RWPE2 (cell line): ENCODE data around the gene ZNF385C.

Experiments
- ATAC-seq: fragments of 200-7000 bp; cut with Tn5 transposase; 3 replicates; pipeline ENCODE4 v1.9.1; 2021; ENCODE audit warnings: low read depth
- DNase-seq: peaks from one replicate; pipeline ENCODE4 v3.0.0-alpha.2; 2020; ENCODE audit warnings: low spot score
- H3K27ac ChIP-seq: fragments of 450-650 bp; 2 replicates; pipeline ENCODE4 v1.5.1; 2017; ENCODE audit warnings: mild to moderate bottlenecking; ENCODE audit not compliant: poor library complexity, severe bottlenecking
- H3K27me3 ChIP-seq: fragments of 250-450 bp; sonication (Bioruptor Pico); 2 replicates; pipeline ENCODE4 v1.5.1; 2021; ENCODE audit warnings: mild to moderate bottlenecking, moderate library complexity; ENCODE audit not compliant: insufficient read depth, poor library complexity, severe bottlenecking
- H3K36me3 ChIP-seq: fragments of 250-450 bp; sonication (Bioruptor Pico); 2 replicates; pipeline ENCODE4 v1.5.1; 2020; ENCODE audit warnings: low read depth, mild to moderate bottlenecking, moderate library complexity
- H3K4me1 ChIP-seq: fragments of 250-450 bp; sonication (Bioruptor Pico); 2 replicates; pipeline ENCODE4 v1.5.1; 2021; ENCODE audit warnings: mild to moderate bottlenecking, moderate library complexity; ENCODE audit not compliant: insufficient read depth, poor library complexity, severe bottlenecking
- H3K4me3 ChIP-seq: fragments of 250-450 bp; sonication (Bioruptor Pico); 2 replicates; pipeline ENCODE4 v1.5.1; 2021; ENCODE audit warnings: mild to moderate bottlenecking, moderate library complexity; ENCODE audit not compliant: severe bottlenecking
- H3K9me3 ChIP-seq: fragments of 250-450 bp; sonication (Bioruptor Pico); 2 replicates; pipeline ENCODE4 v1.5.1; 2021; ENCODE audit warnings: mild to moderate bottlenecking, moderate library complexity; ENCODE audit not compliant: severe bottlenecking
- TF ChIP-seq, protein P1 (sequence below): fragments of 450-650 bp; IDR thresholded peaks from one replicate; pipeline ENCODE4 v1.5.1; 2017; ENCODE audit warnings: mild to moderate bottlenecking, moderate library complexity; ENCODE audit not compliant: poor library complexity, severe bottlenecking

ZNF385C gene

DNA sequence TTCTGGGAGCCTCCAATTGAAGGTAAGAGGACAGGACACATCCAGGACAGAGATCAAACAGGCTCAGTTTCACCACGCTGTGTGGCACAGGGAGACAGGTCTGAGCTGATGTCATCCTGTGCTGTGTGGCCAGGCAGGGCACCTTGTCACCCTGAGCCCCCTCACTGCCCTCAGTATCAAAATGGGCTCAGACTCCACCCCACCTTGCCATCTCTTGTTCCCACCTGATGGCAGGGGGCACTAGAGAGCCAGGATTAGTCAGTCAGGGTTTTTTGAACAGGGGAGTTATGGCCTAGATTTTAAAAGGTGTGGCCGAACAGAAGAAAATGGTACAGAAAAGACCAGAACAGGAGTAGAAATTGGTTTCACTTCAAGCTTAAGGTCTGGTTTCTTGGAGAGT lies 20.3 kb upstream of the ZNF385C start:
- no peaks in the 10 kb centered on the region for H3K27me3 ChIP-seq
- TF ChIP-seq, protein P1, sequence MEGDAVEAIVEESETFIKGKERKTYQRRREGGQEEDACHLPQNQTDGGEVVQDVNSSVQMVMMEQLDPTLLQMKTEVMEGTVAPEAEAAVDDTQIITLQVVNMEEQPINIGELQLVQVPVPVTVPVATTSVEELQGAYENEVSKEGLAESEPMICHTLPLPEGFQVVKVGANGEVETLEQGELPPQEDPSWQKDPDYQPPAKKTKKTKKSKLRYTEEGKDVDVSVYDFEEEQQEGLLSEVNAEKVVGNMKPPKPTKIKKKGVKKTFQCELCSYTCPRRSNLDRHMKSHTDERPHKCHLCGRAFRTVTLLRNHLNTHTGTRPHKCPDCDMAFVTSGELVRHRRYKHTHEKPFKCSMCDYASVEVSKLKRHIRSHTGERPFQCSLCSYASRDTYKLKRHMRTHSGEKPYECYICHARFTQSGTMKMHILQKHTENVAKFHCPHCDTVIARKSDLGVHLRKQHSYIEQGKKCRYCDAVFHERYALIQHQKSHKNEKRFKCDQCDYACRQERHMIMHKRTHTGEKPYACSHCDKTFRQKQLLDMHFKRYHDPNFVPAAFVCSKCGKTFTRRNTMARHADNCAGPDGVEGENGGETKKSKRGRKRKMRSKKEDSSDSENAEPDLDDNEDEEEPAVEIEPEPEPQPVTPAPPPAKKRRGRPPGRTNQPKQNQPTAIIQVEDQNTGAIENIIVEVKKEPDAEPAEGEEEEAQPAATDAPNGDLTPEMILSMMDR: peak; percentile 43
- DNase-seq (no peak), ATAC-seq (no peak)
- no peak overlapping the region for H3K27ac ChIP-seq
- H3K4me1 ChIP-seq: peaks cover 7% of the 10 kb centered on the region
- no peak overlapping the region for H3K4me3 ChIP-seq
- peaks cover 40% of the 10 kb centered on the region for H3K36me3 ChIP-seq
- H3K9me3 ChIP-seq: no peaks in the 10 kb centered on the region

DNA sequence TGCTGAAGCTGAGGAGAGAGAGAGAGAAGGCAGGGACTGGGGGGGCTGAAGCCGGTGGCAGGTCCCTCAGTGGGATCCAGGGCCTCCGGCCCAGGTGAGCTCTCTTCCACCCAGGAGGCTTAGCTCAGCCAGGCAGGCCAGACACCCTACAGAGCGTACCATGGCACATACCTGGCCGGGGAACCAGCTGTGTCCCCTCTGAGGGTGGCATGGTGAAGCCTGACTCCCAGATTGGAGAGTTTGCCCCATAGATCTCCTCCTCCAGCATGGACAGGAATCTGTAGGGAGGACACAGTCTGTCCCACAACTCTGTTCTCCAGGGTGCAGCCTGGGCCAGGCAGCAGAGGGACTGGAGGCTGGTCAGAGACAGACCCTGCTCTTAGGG lies 19.8 kb upstream of the ZNF385C start:
- Histone ChIP-seq H3K4me3 (no peak overlapping the region), H3K27me3 (no peaks in the 10 kb centered on the region), H3K27ac (no peak overlapping the region), H3K36me3 (peaks cover 45% of the 10 kb centered on the region), H3K4me1 (peaks cover 7% of the 10 kb centered on the region), H3K9me3 (no peaks in the 10 kb centered on the region)
- TF ChIP-seq, protein P1: no peak
- ATAC-seq: no peak
- DNase-seq: no peak

DNA sequence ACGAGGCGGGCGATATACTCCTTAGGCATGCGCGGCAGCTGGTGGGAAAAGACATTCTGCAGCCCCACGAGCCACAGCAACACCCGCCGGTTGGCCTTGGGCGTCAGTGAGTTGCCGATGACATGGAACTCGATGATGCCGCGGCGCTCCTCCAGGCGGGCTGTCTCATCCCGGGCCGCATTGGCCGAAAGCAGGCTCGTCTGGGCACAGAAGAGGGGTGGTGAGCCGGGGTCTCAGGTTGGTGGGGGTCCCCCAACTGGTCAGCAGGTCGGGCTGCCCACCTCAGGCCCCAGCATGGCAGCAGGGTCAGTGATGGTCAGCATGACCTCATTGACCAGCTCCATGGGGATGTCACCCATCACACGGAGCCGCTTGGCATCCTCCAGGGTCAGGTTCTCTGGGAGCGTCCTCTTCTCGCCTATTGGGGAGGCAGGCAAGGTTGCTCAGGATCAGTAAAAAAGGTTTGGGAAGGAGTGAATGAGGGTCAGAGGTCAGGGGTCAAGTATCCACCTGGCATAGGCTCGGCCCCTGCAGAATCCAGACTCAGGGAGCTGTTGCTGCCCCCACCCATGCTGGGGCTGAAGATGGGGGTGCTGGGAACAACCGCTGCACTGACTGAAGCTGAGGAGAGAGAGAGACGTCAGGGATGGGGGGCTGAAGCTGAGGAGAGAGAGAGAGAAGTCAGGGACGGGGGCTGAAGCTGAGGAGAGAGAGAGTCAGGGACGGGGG lies 19.3 kb upstream of the ZNF385C start:
- H3K27ac ChIP-seq: no peak overlapping the region
- H3K27me3 ChIP-seq: no peaks in the 10 kb centered on the region
- peaks cover 45% of the 10 kb centered on the region for H3K36me3 ChIP-seq
- H3K4me1 ChIP-seq: peaks cover 7% of the 10 kb centered on the region
- no peak overlapping the region for H3K4me3 ChIP-seq
- no peak for ATAC-seq
- H3K9me3 ChIP-seq: no peaks in the 10 kb centered on the region
- TF ChIP-seq, protein P1: no peak
- DNase-seq: no peak

DNA sequence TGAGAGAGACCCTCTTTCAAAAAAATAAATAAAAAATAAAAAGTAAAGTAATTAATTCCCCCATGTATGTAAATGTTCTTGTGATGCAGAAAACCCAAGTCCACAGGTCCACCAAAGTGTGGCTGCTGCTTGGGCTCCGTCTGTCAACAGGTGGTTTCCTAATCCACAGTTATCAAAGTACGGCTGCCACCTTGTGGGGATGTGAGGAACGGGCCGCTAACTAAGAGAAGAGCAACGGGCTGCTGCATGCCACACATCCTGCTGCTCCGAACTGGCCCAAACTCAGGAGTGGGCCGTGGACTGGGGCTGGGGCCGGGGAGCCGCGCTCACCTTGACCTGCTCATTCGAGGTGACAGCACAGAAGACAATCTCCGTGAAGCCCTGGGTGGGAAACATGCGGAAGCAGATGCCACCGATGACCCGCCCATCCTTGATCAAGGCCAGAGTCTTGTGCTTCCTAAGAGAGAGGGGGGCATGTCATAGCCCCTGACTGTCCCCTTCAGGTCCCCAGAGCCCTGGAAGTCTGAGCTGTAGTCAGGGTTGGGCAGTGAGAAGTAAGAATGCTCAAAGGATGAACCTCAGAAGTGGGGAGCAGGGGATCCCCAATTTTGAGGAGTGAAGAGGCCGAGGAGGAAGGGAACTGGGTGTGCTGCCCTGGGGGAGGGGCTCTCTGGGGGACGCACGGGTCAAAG lies 18.6 kb upstream of the ZNF385C start:
- H3K27me3 ChIP-seq: no peaks in the 10 kb centered on the region
- no peaks in the 10 kb centered on the region for H3K9me3 ChIP-seq
- no peak for DNase-seq
- TF ChIP-seq, protein P1: peak; percentile 83
- no peak overlapping the region for H3K4me3 ChIP-seq
- H3K36me3 ChIP-seq: peaks cover 45% of the 10 kb centered on the region
- H3K27ac ChIP-seq: no peak overlapping the region
- peak; percentile 18; the same call in 1 of the 3 replicates for ATAC-seq
- peaks cover 7% of the 10 kb centered on the region for H3K4me1 ChIP-seq

DNA sequence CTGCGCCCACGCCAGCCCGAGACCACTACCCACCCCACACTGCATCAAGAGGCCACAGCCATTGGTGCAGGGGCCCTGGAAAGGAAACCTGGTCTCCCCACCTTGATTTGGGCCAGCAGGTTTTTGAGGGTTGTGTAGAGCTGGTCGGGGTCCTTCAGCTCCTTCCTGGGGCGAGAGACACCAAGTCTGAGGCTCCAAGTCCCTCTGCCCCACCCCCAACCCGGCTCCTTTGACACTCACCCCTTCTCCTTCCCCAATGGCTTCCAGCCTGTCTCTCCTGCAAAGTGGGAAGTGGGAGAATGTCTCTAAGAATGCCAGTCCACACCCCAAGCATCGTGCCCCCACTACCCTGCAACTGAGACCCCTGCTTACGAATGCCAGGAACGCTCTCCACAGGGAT lies 15.8 kb upstream of the ZNF385C start:
- Histone ChIP-seq H3K36me3 (peaks cover 43% of the 10 kb centered on the region), H3K27ac (no peak overlapping the region), H3K9me3 (no peaks in the 10 kb centered on the region), H3K27me3 (no peaks in the 10 kb centered on the region), H3K4me3 (no peak overlapping the region), H3K4me1 (no peaks in the 10 kb centered on the region)
- DNase-seq (no peak), ATAC-seq (no peak)
- TF ChIP-seq, protein P1: no peak
